CD4-positive, alpha-beta T cell treated with Interleukin-2 at 100 ng/mL for 4 hours (primary cell): ENCODE results near the gene APIP.

Experiments
- DNase-seq: peaks from one replicate; pipeline ENCODE4 v3.0.0-alpha.2; 2020; ENCODE audit warnings: low spot score

APIP gene

GRCh38 chr11:34887260-34887659, 28.9 kb downstream of the APIP start:
- no peak for DNase-seq

- no peak for DNase-seq
Observed at GRCh38 chr11:34886609-34887008, 29.6 kb downstream of the APIP start.

GRCh38 chr11:34881900-34882299, 34.3 kb downstream of the APIP start:
- DNase-seq: no peak

GRCh38 chr11:34877375-34877975, 38.7 kb downstream of the APIP start:
- no peak for DNase-seq

GRCh38 chr11:34874202-34874601, 42.0 kb downstream of the APIP start:
- no peak for DNase-seq

- no peak for DNase-seq
Observed at GRCh38 chr11:34870548-34871196, 45.5 kb downstream of the APIP start.

- no peak for DNase-seq
Observed at GRCh38 chr11:34869425-34869824, 46.8 kb downstream of the APIP start.

- no peak for DNase-seq
Observed at GRCh38 chr11:34866375-34866774, 49.8 kb downstream of the APIP start.

- no peak for DNase-seq
Observed at GRCh38 chr11:34865261-34865660, 50.9 kb downstream of the APIP start.

GRCh38 chr11:34864424-34864823, 51.8 kb downstream of the APIP start:
- no peak for DNase-seq

- no peak for DNase-seq
Observed at GRCh38 chr11:34863048-34863447, 53.1 kb downstream of the APIP start.

GRCh38 chr11:34860518-34860917, 55.7 kb downstream of the APIP start:
- no peak for DNase-seq

GRCh38 chr11:34860034-34860433, 56.1 kb downstream of the APIP start:
- no peak for DNase-seq

- DNase-seq: no peak
Observed at GRCh38 chr11:34859496-34859895, 56.7 kb downstream of the APIP start.

GRCh38 chr11:34857463-34857862, 58.7 kb downstream of the APIP start:
- DNase-seq: no peak

GRCh38 chr11:34856251-34856650, 59.9 kb downstream of the APIP start:
- no peak for DNase-seq

- DNase-seq: no peak
Observed at GRCh38 chr11:34855754-34856095, 60.5 kb downstream of the APIP start.

GRCh38 chr11:34855021-34855753, 61.0 kb downstream of the APIP start:
- no peak for DNase-seq

- DNase-seq: no peak
Observed at GRCh38 chr11:34851916-34852315, 64.3 kb downstream of the APIP start.

- no peak for DNase-seq
Observed at GRCh38 chr11:34850334-34850733, 65.8 kb downstream of the APIP start.

GRCh38 chr11:34846467-34846866, 69.7 kb downstream of the APIP start:
- no peak for DNase-seq

- DNase-seq: no peak
Observed at GRCh38 chr11:34844463-34845112, 71.6 kb downstream of the APIP start.

GRCh38 chr11:34843271-34843670, 72.9 kb downstream of the APIP start:
- no peak for DNase-seq
